Kidney (tissue), 14 donors: ENCODE measurements around the gene IPO4. TPM values are rescaled to one million over a fixed set of nuclear protein-coding genes. Genes with fewer than 3 reads are reported as not detected.

Experiments
- DNase-seq, 5 donors: peaks; one replicate each; pipeline ENCODE4 v3.0.0-alpha.2; 2013 to 2020
- FAIRE-seq: peaks from 2 replicates; lab custom pipeline; 2012; peaks lifted over from hg19 to GRCh38; lab: Jason Lieb, UNC
- H3K27ac ChIP-seq, 2 donors: one replicate each; pipeline ENCODE4 v1.7.0; 2013; ENCODE audit warnings: low read depth in 2 of 2, low read length in 2 of 2, inconsistent platforms in 1 of 2
- H3K27me3 ChIP-seq: one replicate; pipeline ENCODE4 v1.7.1; 2013; ENCODE audit warnings: low read length, inconsistent platforms; ENCODE audit not compliant: control insufficient read depth, insufficient read depth
- H3K36me3 ChIP-seq, 3 donors: one replicate each; pipeline versions ENCODE4 v1.7.0 to v1.7.1; 2013; ENCODE audit warnings: low read length in 3 of 3, control low read depth in 1 of 3, inconsistent platforms in 1 of 3; ENCODE audit not compliant: insufficient read depth in 3 of 3, control insufficient read depth in 2 of 3
- H3K4me1 ChIP-seq, 3 donors: one replicate each; pipeline versions ENCODE4 v1.7.0 to v1.7.1; 2013; ENCODE audit warnings: low read length in 3 of 3, inconsistent platforms in 1 of 3, low read depth in 1 of 3; ENCODE audit not compliant: control insufficient read depth in 2 of 3, insufficient read depth in 2 of 3
- H3K4me3 ChIP-seq, 3 donors: one replicate each; pipeline versions ENCODE4 v1.7.0 to v1.8.1; 2013; ENCODE audit warnings: low read length in 3 of 3, control low read depth in 1 of 3, inconsistent platforms in 1 of 3
- H3K9ac ChIP-seq, 3 donors: one replicate each; pipeline versions ENCODE4 v1.7.0 to v1.7.1; 2013; ENCODE audit warnings: low read length in 3 of 3, control low read depth in 1 of 3, inconsistent platforms in 1 of 3
- H3K9me3 ChIP-seq, 3 donors: one replicate each; pipeline versions ENCODE4 v1.7.0 to v1.7.1; 2013; ENCODE audit warnings: low read length in 3 of 3, control low read depth in 1 of 3, inconsistent platforms in 1 of 3; ENCODE audit not compliant: control insufficient read depth in 2 of 3, insufficient read depth in 1 of 3
- intact Hi-C: fragments of 100-400 bp; cut with DNase I; formaldehyde crosslinking; loops from one replicate; pipeline ENCODE4 v1.11.1; 2022
- polyA plus RNA-seq: library from polyadenylated mRNA; stranded (reverse); fragments of 350-450 nt; fragmentation: Illumina TruSeq; extraction: RNeasy Lipid Tissue Mini Kit (QIAGEN cat#74804); gene quantifications from one replicate; pipeline ENCODE4 v1.2.3, GENCODE V29; 2014; ENCODE audit warnings: low read depth, low replicate concordance; ENCODE audit not compliant: insufficient read depth
- total RNA-seq: library from RNA; stranded (reverse); fragmentation: NEBNext Ultra II Directional; extraction: Animal tissue kit (Norgen Biotek cat#: 25700); gene quantifications from one replicate; pipeline ENCODE4 v1.2.1, GENCODE V29; 2021
- TF ChIP-seq, protein P1 (sequence below): IDR thresholded peaks from 3 replicates; pipeline ENCODE4 v1.5.1; 2012; ENCODE audit warnings: mild to moderate bottlenecking, moderate library complexity, borderline replicate concordance; ENCODE audit not compliant: insufficient read depth; ENCODE audit errors: extremely low read depth
- donor health status: control.
- donor health status: control.
- donor health status: control.
- donor health status: control.
- donor health status: control.
- donor health status: DM: yes; HTN: yes; CAD: no.
- donor health status: Normal renal cell carcinoma (clear cell type).

IPO4 gene
- total and polyA plus RNA-seq, 2 donors from 2014 or later = 22.2 to 49.5 TPM

- peak overlapping the region in 1 of 3 donors; percentile 20 for H3K9ac ChIP-seq
- peak overlapping the region; percentile 71 to 99 for H3K27ac ChIP-seq
- no peaks in the 10 kb centered on the region for H3K9me3 ChIP-seq
- DNase-seq = no peak
- no peaks in the 10 kb centered on the region for H3K27me3 ChIP-seq
- intact Hi-C loops = no loop called here
- H3K4me3 ChIP-seq = no peak overlapping the region
- TF ChIP-seq, protein P1, sequence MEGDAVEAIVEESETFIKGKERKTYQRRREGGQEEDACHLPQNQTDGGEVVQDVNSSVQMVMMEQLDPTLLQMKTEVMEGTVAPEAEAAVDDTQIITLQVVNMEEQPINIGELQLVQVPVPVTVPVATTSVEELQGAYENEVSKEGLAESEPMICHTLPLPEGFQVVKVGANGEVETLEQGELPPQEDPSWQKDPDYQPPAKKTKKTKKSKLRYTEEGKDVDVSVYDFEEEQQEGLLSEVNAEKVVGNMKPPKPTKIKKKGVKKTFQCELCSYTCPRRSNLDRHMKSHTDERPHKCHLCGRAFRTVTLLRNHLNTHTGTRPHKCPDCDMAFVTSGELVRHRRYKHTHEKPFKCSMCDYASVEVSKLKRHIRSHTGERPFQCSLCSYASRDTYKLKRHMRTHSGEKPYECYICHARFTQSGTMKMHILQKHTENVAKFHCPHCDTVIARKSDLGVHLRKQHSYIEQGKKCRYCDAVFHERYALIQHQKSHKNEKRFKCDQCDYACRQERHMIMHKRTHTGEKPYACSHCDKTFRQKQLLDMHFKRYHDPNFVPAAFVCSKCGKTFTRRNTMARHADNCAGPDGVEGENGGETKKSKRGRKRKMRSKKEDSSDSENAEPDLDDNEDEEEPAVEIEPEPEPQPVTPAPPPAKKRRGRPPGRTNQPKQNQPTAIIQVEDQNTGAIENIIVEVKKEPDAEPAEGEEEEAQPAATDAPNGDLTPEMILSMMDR = no peak
- no peak for FAIRE-seq
- peaks cover 11 to 57% (median 44%) of the 10 kb centered on the region in 3 donors for H3K36me3 ChIP-seq
- peaks cover 0 to 20% (median 11%) of the 10 kb centered on the region in 3 donors for H3K4me1 ChIP-seq
Measured at GRCh38 chr14:24160499-24160849, 28.1 kb downstream of the IPO4 start.

DNA sequence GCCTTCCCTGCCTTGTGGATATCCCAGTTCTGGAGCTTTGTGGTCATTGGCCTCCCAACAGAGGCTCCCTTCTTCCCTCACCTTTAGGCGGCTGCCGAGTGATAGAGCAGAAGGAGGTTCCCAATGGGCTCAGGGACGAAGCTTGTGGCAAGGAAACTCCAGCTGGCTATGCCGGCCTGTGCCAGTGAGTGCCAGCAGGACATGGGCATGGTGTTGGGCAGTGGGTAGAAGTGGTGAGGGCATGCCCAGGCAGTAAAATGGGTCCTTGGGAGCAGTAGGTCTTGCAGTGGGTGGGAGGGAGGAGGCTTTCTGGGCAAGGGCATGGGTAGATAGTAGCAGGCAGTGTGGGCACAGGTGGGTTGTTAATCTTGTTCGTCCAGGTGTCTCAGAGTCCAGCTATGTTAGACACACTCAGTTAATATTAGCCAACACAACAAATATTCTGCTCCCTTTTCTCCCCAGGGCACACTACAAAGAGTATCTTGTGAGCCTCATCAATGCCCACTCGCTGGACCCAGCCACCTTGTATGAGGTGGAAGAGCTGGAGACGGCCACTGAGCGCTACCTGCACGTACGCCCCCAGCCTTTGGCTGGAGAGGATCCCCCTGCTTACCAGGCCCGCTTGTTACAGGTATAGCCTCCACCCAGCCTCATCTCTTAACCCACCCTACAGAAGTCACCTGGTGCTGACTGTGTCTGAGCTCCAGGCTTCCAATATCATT is 28.7 kb downstream of the IPO4 start:
- H3K4me1 ChIP-seq = peaks cover 0 to 20% (median 11%) of the 10 kb centered on the region in 3 donors
- peaks cover 9 to 57% (median 44%) of the 10 kb centered on the region in 3 donors for H3K36me3 ChIP-seq
- no peaks in the 10 kb centered on the region for H3K9me3 ChIP-seq
- no peaks in the 10 kb centered on the region for H3K27me3 ChIP-seq
- no peak for DNase-seq
- TF ChIP-seq, protein P1 = no peak
- peak overlapping the region in 1 of 2 donors; percentile 99 for H3K27ac ChIP-seq
- H3K4me3 ChIP-seq = no peak overlapping the region
- intact Hi-C loops = no loop called here
- no peak for FAIRE-seq
- no peak overlapping the region for H3K9ac ChIP-seq

DNA sequence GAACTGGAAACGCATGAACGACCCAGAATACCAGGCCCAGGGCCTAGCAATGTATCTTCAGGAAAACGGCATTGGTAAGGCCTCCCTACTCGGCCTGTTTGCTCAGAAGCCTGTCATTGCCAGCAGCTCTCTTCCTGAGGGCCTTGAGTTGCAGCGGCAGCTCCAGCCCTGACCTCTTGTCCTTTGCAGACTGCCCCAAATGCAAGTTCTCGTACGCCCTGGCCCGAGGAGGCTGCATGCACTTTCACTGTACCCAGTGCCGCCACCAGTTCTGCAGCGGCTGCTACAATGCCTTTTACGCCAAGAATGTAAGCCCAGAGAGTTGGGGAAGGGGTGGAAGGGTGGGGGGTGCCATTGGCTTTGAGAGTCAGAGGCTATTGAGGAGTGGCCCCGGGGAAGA is 31.3 kb downstream of the IPO4 start:
- Histone ChIP-seq H3K4me1 (peaks cover 0 to 11% (median 11%) of the 10 kb centered on the region in 3 donors), H3K36me3 (peaks cover 6 to 47% (median 35%) of the 10 kb centered on the region in 3 donors), H3K9ac (no peak overlapping the region), H3K27ac (no peak overlapping the region), H3K27me3 (no peaks in the 10 kb centered on the region), H3K9me3 (no peaks in the 10 kb centered on the region), H3K4me3 (no peak overlapping the region)
- TF ChIP-seq, protein P1 = no peak
- DNase-seq (no peak), FAIRE-seq (no peak)
- intact Hi-C loops = no loop called here
